BJ (cell line): ENCODE data around the gene ZNF746. TPM values are rescaled to one million over a fixed set of nuclear protein-coding genes. Genes with fewer than 3 reads are reported as not detected.

Experiments used
- CTCF ChIA-PET: fragments of 350-600 bp; formaldehyde crosslinking; extraction: SDS; loops from one replicate; lab custom pipeline; 2021; ENCODE audit warnings: antibody characterized with exemption, inconsistent platforms; lab: Yijun Ruan, JAX
- POLR2A ChIA-PET: fragments of 300-600 bp; sonication (Branson Sonifier 250); formaldehyde crosslinking; extraction: SDS; loops from one replicate; lab custom pipeline; 2021; ENCODE audit warnings: antibody characterized with exemption; lab: Charles Lee
- DNase-seq: peaks from one replicate; pipeline ENCODE4 v3.0.0-alpha.2; 2011; ENCODE audit warnings: low read depth
- H3K27me3 ChIP-seq: 2 replicates; pipeline ENCODE4 v1.6.0; 2011; ENCODE audit warnings: low read length; ENCODE audit not compliant: control insufficient read depth, insufficient read depth
- H3K36me3 ChIP-seq: 2 replicates; pipeline ENCODE4 v1.5.1; 2011; ENCODE audit warnings: low read length; ENCODE audit not compliant: control insufficient read depth, insufficient read depth
- H3K4me3 ChIP-seq: 2 replicates; pipeline ENCODE4 v1.5.1; 2011; ENCODE audit warnings: low read depth, mild to moderate bottlenecking, control low read depth, low read length
- CTCF ChIP-seq: IDR thresholded peaks from 2 replicates; pipeline ENCODE4 v1.5.1; 2011; ENCODE audit warnings: low read depth, mild to moderate bottlenecking, control low read depth, inconsistent platforms, low read length, moderate library complexity; ENCODE audit not compliant: insufficient read depth
- polyA plus RNA-seq: library from polyadenylated mRNA; depleted of rRNA; stranded (reverse); fragments of >200 nt; gene quantifications from 2 replicates; pipeline ENCODE4 v1.2.3, GENCODE V29; 2011

ZNF746 gene
- polyA plus RNA-seq, 1 experiment = 5.4 TPM

GRCh38 chr7:149529136-149529718, 31.6 kb upstream of the ZNF746 start:
- H3K27me3 ChIP-seq = no peaks in the 10 kb centered on the region
- no peak overlapping the region for H3K4me3 ChIP-seq
- POLR2A ChIA-PET = no interaction called here
- H3K36me3 ChIP-seq = no peaks in the 10 kb centered on the region
- CTCF ChIA-PET = no interaction called here
- TF ChIP-seq CTCF = no peak
- DNase-seq = no peak

GRCh38 chr7:149527414-149527813, 29.8 kb upstream of the ZNF746 start:
- DNase-seq = no peak
- POLR2A ChIA-PET = no interaction called here
- CTCF ChIA-PET = no interaction called here
- no peak for TF ChIP-seq CTCF
- Histone ChIP-seq H3K36me3 (no peaks in the 10 kb centered on the region), H3K27me3 (no peaks in the 10 kb centered on the region), H3K4me3 (no peak overlapping the region)

DNA sequence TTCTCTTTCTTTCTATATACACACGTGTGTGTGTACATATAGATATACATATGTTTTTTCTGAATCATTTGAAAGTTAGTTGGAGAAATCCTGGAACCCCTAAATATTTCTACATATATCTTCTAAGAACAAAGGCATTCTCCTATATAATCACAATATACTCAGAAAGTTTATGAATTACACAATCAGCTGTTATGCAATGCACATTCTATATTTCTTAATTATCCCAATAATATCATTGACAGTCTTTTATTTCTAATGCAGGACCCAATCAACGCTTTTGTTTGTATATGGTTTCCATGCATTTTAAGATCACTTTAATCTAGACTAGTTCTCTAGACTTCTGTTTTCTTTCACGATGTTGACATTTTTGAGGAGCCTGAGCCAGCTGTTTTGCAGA, 27.7 kb upstream of the ZNF746 start:
- TF ChIP-seq CTCF = no peak
- DNase-seq = no peak
- H3K4me3 ChIP-seq = no peak overlapping the region
- H3K36me3 ChIP-seq = no peaks in the 10 kb centered on the region
- ChIA-PET POLR2A (no interaction called here), CTCF (no interaction called here)
- no peaks in the 10 kb centered on the region for H3K27me3 ChIP-seq

GRCh38 chr7:149524394-149524793, 26.8 kb upstream of the ZNF746 start:
- DNase-seq = no peak
- no peak for TF ChIP-seq CTCF
- ChIA-PET POLR2A (no interaction called here), CTCF (no interaction called here)
- no peaks in the 10 kb centered on the region for H3K36me3 ChIP-seq
- no peak overlapping the region for H3K4me3 ChIP-seq
- H3K27me3 ChIP-seq = no peaks in the 10 kb centered on the region

- ChIA-PET POLR2A (no interaction called here), CTCF (no interaction called here)
- no peak overlapping the region for H3K4me3 ChIP-seq
- no peaks in the 10 kb centered on the region for H3K27me3 ChIP-seq
- H3K36me3 ChIP-seq = no peaks in the 10 kb centered on the region
- TF ChIP-seq CTCF = no peak
- no peak for DNase-seq
Observed at GRCh38 chr7:149510248-149510647, 12.6 kb upstream of the ZNF746 start.
